ENCODE results near the gene SNRPE. TPM values are rescaled to one million over a fixed set of nuclear protein-coding genes. Genes with fewer than 3 reads are reported as not detected.
"Not testable (repeated sequence)": the region's sequence is repeated elsewhere in the genome, so short reads cannot be mapped to it uniquely, and the experiment has no call there.

SNRPE gene
- total RNA-seq (2014; rRNA removed; shearing (Covaris generic)) = 184 and 185 TPM in 2 replicates

DNA sequence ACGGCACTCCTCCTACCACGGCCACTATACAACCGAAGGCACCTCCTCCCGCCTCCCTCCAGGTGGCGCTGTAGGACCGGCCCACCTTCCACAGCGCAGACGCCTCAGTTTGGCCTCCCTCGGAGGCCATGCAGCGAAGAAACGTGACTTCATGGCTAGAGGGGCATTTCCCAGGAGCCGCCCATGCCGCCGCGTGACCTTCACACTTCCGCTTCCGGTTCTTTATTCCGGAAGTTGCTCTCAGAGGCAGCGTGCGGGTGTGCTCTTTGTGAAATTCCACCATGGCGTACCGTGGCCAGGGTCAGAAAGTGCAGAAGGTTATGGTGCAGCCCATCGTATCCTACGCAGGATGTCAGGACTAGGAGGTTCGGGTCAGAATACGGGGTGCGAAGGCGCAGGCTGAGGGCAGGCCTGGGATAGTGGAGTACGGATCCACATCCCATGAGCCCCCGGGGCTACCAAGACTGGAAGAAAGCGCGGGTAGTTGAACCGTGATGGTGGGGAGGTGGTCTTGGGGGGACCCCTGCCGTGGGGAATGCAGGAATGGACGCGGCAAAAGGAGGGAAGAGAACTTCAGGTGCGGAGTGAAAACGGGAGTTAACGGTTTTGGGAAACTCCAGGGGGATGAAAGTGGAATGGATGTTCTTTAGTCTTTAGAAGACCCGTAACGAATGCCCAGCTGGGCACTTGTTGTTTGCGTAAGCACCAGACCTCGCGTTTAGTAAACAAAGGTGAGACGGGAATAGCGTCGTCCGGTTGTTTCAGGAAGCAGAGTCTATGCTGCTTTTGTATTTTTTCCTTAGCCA is at the start of gene SNRPE:
Gene SNRPE, plus strand, starts transcription at position 221 of the 806 bp plus-strand sequence. Its CDS starts 61 bp downstream, at position 282.
- DNase-seq (ENCODE audit: low read depth) = peak; percentile 97

DNA sequence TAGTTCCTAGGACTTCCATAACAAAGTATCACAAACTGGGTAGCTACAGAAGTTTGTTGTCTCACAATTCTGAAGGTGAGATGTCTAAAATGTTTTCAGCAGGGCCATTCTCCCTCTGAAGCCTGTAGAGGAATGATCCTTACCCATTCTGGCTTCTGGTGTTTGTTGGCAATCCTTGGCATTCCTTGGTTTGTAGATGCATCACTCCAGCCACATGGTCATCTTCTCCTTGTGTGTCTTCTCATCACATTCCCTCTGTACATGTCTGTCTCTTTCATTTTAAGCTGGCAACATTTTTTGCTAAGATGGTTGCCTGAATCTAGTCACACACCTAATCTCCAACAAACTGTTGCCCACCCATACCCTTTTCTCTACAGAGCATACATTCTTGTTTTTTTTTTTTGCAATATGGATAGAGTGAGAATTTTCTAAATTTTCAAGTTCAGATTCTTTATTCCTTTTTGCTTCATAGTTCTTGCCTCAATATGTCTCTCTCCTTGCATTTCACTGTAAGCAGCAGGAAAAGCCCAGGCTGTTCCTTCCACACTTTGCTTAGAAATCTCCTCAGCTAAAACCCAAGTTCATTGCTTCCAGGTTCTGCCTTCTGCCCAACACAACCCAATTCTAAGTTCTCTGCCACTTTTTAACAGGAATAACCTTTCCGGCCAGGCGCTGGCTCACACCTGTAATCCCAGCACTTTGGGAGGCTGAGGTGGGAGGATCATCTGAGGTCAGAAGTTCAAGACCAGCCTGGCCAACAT is 47.6 kb upstream of the SNRPE start:
- DNase-seq (ENCODE audit: low read depth) = no peak

GRCh38 chr1:203818399-203818798 is 43.0 kb upstream of the SNRPE start:
- DNase-seq (ENCODE audit: low read depth) = no peak

- DNase-seq (ENCODE audit: low read depth) = no peak
Observed at GRCh38 chr1:203823306-203823705, 38.1 kb upstream of the SNRPE start.

DNA sequence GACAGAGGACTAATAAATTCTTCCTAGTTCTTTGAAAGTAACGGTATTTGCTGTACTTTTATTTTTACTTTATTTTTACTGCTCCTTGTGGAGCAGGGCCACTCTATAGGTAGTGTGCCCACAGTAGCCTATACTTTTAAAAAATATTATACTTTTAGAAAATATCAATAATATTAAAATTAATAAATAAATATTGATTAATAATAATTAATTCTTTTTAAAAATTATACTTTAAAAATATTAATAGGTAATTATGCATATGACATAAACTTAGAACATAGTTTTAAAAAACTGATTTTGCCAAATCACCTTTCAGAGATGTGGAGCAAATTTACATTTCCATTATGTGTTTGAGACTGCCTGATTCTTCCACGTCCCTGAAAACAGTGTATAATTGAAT is 35.2 kb upstream of the SNRPE start:
- no peak for DNase-seq (ENCODE audit: low read depth)

GRCh38 chr1:203828002-203828401 is 33.4 kb upstream of the SNRPE start:
- DNase-seq (ENCODE audit: low read depth) = no peak

DNA sequence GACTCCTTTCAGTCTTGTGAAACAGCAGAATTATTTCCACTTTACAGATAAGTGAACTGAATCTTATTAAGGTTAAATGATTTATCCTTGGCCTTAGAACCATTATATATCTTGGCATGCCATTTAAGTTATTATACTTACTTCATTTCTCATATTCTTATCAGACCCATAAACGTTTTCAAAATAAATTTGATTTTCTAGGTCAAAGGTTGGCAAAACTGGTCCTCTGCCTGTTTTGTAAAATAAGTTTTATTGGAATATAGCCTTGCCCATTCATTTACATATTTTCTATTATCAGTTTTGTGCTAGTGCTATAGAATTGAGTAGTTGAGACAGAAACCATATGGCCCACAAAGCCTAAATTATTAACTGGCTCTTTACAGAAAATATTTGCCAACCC is 32.9 kb upstream of the SNRPE start:
- DNase-seq (ENCODE audit: low read depth) = no peak

DNA sequence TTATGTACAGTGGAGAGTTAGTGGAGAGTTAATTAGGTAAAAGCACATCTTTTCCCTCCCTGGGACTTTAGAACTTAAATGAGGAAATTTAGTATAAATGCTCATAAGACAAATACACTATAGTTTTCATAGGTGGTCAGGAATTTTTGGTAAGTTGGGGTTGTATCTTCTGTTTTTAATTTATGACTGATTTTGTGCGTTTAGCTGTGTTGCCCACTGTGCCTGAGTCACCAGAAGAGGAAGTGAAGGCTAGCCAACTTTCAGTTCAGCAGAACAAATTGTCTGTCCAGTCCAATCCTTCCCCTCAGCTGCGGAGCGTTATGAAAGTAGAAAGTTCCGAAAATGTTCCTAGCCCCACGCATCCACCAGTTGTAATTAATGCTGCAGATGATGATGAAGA is 32.2 kb upstream of the SNRPE start:
- not testable (repeated sequence) for DNase-seq (ENCODE audit: low read depth)

GRCh38 chr1:203835476-203835875 is 25.9 kb upstream of the SNRPE start:
- no peak for DNase-seq (ENCODE audit: low read depth)

DNA sequence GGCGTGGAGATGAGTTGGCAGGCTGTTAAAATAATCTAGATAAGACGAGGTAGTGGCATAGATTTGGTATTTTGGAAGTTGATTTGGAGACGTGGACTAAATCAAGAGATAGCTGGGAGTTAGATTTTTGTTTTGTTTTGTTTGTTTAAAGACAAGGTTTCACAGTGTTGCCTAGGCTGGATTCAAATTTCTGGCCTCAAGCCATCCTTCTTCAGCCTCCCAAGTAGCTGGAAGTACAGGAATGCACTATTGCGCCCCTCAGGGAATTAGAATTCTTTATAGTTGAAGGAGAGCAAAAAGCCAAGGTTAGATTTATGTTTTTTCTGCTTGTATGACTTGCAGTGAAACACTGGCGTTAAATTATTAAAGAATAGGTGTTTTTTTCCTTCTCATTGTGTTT is 22.3 kb upstream of the SNRPE start:
- peak; percentile 9 for DNase-seq (ENCODE audit: low read depth)

DNA sequence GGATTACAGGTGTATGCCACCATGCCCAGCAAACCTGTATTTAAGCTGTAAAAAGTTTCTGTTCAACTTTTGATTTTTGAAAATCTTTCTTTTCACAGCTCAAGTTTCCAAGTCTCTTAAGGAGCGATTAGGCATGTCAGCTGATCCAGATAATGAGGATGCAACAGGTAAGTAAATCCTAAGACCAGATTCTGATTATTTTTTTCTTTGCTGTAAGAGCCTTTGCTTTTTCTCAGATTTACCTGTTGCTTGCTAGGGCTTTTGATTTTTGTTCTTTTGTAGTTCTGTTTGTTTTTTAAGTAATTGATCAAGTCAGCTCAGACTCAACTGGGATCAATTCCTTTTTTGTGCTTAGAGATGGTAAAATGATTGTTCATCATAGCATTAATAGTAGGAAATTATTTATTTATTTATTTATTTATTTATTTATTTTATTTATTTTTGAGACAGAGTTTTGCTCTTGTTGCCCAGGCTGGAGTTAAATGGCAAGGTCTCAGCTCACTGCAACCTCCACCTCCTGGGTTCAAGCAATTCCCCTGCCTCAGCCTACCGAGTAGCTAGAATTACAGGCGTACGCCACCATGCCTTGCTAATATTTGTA is 21.1 kb upstream of the SNRPE start:
- DNase-seq (ENCODE audit: low read depth) = no peak

- DNase-seq (ENCODE audit: low read depth) = no peak
Observed at GRCh38 chr1:203842559-203842876, 18.9 kb upstream of the SNRPE start.

GRCh38 chr1:203843435-203843834 is 18.0 kb upstream of the SNRPE start:
- DNase-seq (ENCODE audit: low read depth) = no peak

GRCh38 chr1:203853112-203853511 is 8.3 kb upstream of the SNRPE start:
- not testable (repeated sequence) for DNase-seq (ENCODE audit: low read depth)

GRCh38 chr1:203858055-203858454 is 3.3 kb upstream of the SNRPE start:
- DNase-seq (ENCODE audit: low read depth) = peak; percentile 45

- no peak for DNase-seq (ENCODE audit: low read depth)
Observed at GRCh38 chr1:203858975-203859374, 2.4 kb upstream of the SNRPE start.

- peak; percentile 74 for DNase-seq (ENCODE audit: low read depth)
Observed at GRCh38 chr1:203860396-203861025, 888 bp upstream of the SNRPE start.

DNA sequence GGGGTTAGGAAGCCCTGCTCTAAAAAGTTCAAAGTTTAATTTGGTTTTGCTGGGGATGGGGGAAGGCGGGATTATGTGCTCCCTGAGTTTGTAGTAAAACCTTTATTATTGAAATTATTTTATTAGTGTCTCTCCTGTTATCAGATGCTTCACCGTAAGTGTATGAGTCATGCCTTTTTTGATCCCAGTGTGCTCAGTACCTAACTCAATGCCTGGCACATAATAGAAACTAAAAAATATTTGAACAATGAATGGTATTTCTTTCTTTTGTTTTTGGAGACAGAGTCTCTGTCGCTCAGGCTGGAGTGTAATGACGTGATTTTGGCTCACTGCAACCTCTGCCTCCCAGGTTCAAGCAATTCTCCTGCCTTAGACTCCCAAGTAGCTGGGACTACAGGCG is 6.4 kb downstream of the SNRPE start:
- DNase-seq (ENCODE audit: low read depth) = no peak

DNA sequence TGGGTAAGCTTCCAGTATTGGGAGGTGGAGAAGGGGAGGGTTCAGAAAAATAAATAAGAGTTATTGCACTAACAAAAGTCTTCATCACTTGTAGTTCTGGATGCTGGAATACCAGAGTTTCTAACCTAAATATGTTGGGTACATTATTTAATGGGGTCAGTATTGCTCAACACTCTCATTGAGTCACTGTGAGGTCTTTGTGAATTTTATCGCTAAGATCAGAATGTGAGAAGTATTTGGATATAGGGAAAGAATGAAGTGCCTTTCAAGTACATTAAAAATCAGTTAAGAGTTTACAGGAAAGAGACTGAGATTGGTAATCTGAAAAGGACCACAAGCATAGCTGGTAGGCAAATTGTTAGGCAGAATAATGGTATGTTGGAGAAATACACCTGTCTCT is 8.8 kb downstream of the SNRPE start:
- DNase-seq (ENCODE audit: low read depth) = no peak

DNA sequence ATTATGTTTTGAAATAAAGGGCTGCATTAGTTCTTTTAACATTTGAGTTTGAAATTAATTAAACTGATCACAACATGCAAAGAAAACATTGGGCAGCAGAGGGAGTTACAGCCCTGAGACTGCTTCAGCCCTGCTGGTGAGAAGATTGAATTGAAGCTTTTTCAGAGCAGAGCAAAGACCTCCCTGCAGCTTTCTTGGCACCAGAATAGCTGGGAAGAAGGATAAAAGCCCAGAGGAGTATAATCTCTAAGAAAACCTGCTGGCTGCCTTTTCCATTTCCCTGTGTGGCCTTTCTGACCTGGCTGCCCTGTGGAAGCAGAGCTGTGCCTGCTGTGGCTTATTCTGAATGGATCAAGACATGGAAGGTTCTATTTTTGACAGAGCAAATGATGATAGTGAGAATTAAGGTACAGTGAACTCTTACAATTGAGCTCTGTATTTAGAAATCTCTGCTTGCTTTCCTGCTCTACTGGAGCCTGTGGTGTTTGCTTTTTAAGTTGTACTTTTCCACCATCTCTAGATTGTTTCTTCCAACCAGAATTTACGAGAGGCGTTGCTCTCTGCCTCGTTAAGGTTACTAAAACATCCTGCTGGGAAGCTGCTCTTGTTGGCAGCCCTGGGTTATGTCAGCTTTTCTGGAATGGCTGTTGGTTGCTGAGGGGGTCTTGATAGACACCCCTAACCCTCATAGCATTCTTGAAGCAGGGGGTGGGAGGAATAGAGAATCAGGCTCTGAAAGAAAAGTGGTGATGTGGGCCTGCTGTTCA is 9.9 kb downstream of the SNRPE start:
- DNase-seq (ENCODE audit: low read depth) = peak; percentile 64

DNA sequence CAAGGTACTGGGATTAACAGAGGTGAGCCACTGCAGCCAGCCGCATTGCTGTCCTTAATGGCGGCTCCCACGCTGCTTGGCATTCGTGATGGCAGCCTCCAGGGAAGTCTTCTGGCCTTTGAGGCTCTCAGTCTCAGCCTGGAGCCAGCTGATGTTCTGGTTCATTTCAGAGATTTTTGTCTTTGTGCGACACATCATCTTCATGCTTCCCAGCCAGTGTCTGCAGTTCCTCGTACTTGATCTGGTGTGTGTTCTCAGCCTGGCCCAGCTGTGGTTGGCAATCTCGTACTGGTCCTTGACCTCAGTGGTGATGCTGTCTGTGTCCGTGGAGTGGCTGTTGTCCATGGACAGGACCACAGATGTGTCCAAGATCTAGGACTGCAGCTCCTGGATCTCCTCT is 11.7 kb downstream of the SNRPE start:
- no peak for DNase-seq (ENCODE audit: low read depth)

DNA sequence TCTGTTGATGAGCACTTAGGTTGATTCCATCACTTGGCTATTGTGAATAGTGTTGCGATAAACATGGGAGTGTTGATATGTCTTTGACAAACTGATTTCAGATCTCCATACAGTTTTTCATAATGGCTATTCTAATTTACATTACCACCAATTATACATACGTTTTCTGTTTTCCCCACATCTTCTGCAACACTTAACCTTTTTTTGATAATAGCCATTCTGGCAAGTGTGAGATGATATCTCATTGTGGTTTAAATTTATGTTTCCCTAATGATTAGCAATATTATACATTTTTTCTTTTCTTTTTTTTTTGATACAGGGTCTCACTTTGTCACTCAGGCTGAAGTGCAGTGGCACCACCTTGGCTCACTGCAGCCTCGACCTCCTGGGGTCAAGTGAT is 17.0 kb downstream of the SNRPE start:
- DNase-seq (ENCODE audit: low read depth) = no peak
